BJ (cell line): ENCODE results near the gene MAST1. TPM values are rescaled to one million over a fixed set of nuclear protein-coding genes. Genes with fewer than 3 reads are reported as not detected.
A peak's percentile ranks its signal among the peaks of the same experiment; 100 is the strongest.
"Not testable (repeated sequence)": the region's sequence is repeated elsewhere in the genome, so short reads cannot be mapped to it uniquely, and the experiment has no call there.

Source experiments
- CTCF ChIA-PET: fragments of 350-600 bp; formaldehyde crosslinking; extraction: SDS; loops from one replicate; lab custom pipeline; 2021; ENCODE audit warnings: antibody characterized with exemption, inconsistent platforms; lab: Yijun Ruan, JAX
- POLR2A ChIA-PET: fragments of 300-600 bp; sonication (Branson Sonifier 250); formaldehyde crosslinking; extraction: SDS; loops from one replicate; lab custom pipeline; 2021; ENCODE audit warnings: antibody characterized with exemption; lab: Charles Lee
- DNase-seq: peaks from one replicate; pipeline ENCODE4 v3.0.0-alpha.2; 2011; ENCODE audit warnings: low read depth
- H3K27me3 ChIP-seq: 2 replicates; pipeline ENCODE4 v1.6.0; 2011; ENCODE audit warnings: low read length; ENCODE audit not compliant: control insufficient read depth, insufficient read depth
- H3K36me3 ChIP-seq: 2 replicates; pipeline ENCODE4 v1.5.1; 2011; ENCODE audit warnings: low read length; ENCODE audit not compliant: control insufficient read depth, insufficient read depth
- H3K4me3 ChIP-seq: 2 replicates; pipeline ENCODE4 v1.5.1; 2011; ENCODE audit warnings: low read depth, mild to moderate bottlenecking, control low read depth, low read length
- CTCF ChIP-seq: IDR thresholded peaks from 2 replicates; pipeline ENCODE4 v1.5.1; 2011; ENCODE audit warnings: low read depth, mild to moderate bottlenecking, control low read depth, inconsistent platforms, low read length, moderate library complexity; ENCODE audit not compliant: insufficient read depth
- polyA plus RNA-seq: library from polyadenylated mRNA; depleted of rRNA; stranded (reverse); fragments of >200 nt; gene quantifications from 2 replicates; pipeline ENCODE4 v1.2.3, GENCODE V29; 2011

The MAST1 gene
- polyA plus RNA-seq, 1 experiment: 0.25 TPM

- POLR2A ChIA-PET: no interaction called here
- Histone ChIP-seq H3K4me3 (no peak overlapping the region), H3K27me3 (peaks cover 12% of the 10 kb centered on the region), H3K36me3 (no peaks in the 10 kb centered on the region)
- TF ChIP-seq CTCF: no peak
- no peak for DNase-seq
- CTCF ChIA-PET: interaction anchor here (13.2 kb wide), 1 partner anchor 80 kb away, joined by 355 read pairs; no protein-coding TSS in a partner anchor
Observed at GRCh38 chr19:12842511-12842910, 4.2 kb downstream of the MAST1 start.

- TF ChIP-seq CTCF: no peak
- Histone ChIP-seq H3K4me3 (no peak overlapping the region), H3K36me3 (no peaks in the 10 kb centered on the region), H3K27me3 (peaks cover 8% of the 10 kb centered on the region)
- POLR2A ChIA-PET: no interaction called here
- CTCF ChIA-PET: interaction anchor here (13.2 kb wide), 1 partner anchor 80 kb away, joined by 355 read pairs; no protein-coding TSS in a partner anchor
- no peak for DNase-seq
Observed at GRCh38 chr19:12843328-12843727, 5.0 kb downstream of the MAST1 start.

- DNase-seq: no peak
- ChIA-PET CTCF (interaction anchor here (13.2 kb wide), 1 partner anchor 81 kb away, joined by 355 read pairs; no protein-coding TSS in a partner anchor), POLR2A (no interaction called here)
- no peak for TF ChIP-seq CTCF
- no peaks in the 10 kb centered on the region for H3K36me3 ChIP-seq
- no peak overlapping the region for H3K4me3 ChIP-seq
- peaks cover 6% of the 10 kb centered on the region for H3K27me3 ChIP-seq
Observed at GRCh38 chr19:12843999-12844732, 5.9 kb downstream of the MAST1 start.

- H3K4me3 ChIP-seq, H3K36me3 ChIP-seq, DNase-seq, POLR2A ChIA-PET, H3K27me3 ChIP-seq: not testable (repeated sequence)
- CTCF ChIA-PET: interaction anchor here (0.6 to 13.2 kb wide), 33 partner anchors 9 to 294 kb away, joined by 3 to 355 read pairs (median 5); partner anchors contain the start of genes HOOK2, MAST1, RNASEH2A and RTBDN
Observed at GRCh38 chr19:12846613-12847012, 8.3 kb downstream of the MAST1 start.

GRCh38 chr19:12847159-12848139, 9.1 kb downstream of the MAST1 start:
- POLR2A ChIA-PET: interaction anchor here (0.6 kb wide), 1 partner anchor 54 kb away, joined by 3 read pairs; no protein-coding TSS in a partner anchor

More at GRCh38 chr19:12847159-12848139, 9.1 kb downstream of the MAST1 start:
- H3K36me3 ChIP-seq: no peaks in the 10 kb centered on the region
- H3K4me3 ChIP-seq: peak overlapping the region; percentile 9; the same call in 1 of the 2 replicates
- CTCF ChIA-PET: interaction anchor here (0.6 to 13.2 kb wide), 66 partner anchors 9 to 295 kb away, joined by 3 to 355 read pairs (median 4); partner anchors contain the start of genes GCDH, HOOK2, JUNB and MAST1
- TF ChIP-seq CTCF: peak; percentile 77
- peak; percentile 16 for DNase-seq
- H3K27me3 ChIP-seq: peaks cover 2% of the 10 kb centered on the region; the same call in 1 of the 2 replicates
